RWPE2 (cell line): Measurements from ENCODE around the gene MCHR2.

Experiments used
- ATAC-seq: fragments of 200-7000 bp; cut with Tn5 transposase; 3 replicates; pipeline ENCODE4 v1.9.1; 2021; ENCODE audit warnings: low read depth
- DNase-seq: peaks from one replicate; pipeline ENCODE4 v3.0.0-alpha.2; 2020; ENCODE audit warnings: low spot score
- H3K27ac ChIP-seq: fragments of 450-650 bp; 2 replicates; pipeline ENCODE4 v1.5.1; 2017; ENCODE audit warnings: mild to moderate bottlenecking; ENCODE audit not compliant: poor library complexity, severe bottlenecking
- H3K27me3 ChIP-seq: fragments of 250-450 bp; sonication (Bioruptor Pico); 2 replicates; pipeline ENCODE4 v1.5.1; 2021; ENCODE audit warnings: mild to moderate bottlenecking, moderate library complexity; ENCODE audit not compliant: insufficient read depth, poor library complexity, severe bottlenecking
- H3K36me3 ChIP-seq: fragments of 250-450 bp; sonication (Bioruptor Pico); 2 replicates; pipeline ENCODE4 v1.5.1; 2020; ENCODE audit warnings: low read depth, mild to moderate bottlenecking, moderate library complexity
- H3K4me1 ChIP-seq: fragments of 250-450 bp; sonication (Bioruptor Pico); 2 replicates; pipeline ENCODE4 v1.5.1; 2021; ENCODE audit warnings: mild to moderate bottlenecking, moderate library complexity; ENCODE audit not compliant: insufficient read depth, poor library complexity, severe bottlenecking
- H3K4me3 ChIP-seq: fragments of 250-450 bp; sonication (Bioruptor Pico); 2 replicates; pipeline ENCODE4 v1.5.1; 2021; ENCODE audit warnings: mild to moderate bottlenecking, moderate library complexity; ENCODE audit not compliant: severe bottlenecking
- H3K9me3 ChIP-seq: fragments of 250-450 bp; sonication (Bioruptor Pico); 2 replicates; pipeline ENCODE4 v1.5.1; 2021; ENCODE audit warnings: mild to moderate bottlenecking, moderate library complexity; ENCODE audit not compliant: severe bottlenecking
- CTCF ChIP-seq: fragments of 450-650 bp; IDR thresholded peaks from one replicate; pipeline ENCODE4 v1.5.1; 2017; ENCODE audit warnings: mild to moderate bottlenecking, moderate library complexity; ENCODE audit not compliant: poor library complexity, severe bottlenecking

Gene MCHR2

GRCh38 chr6:99912657-99913056 is 81.4 kb downstream of the MCHR2 start:
- no peaks in the 10 kb centered on the region for H3K4me1 ChIP-seq
- ATAC-seq: no peak
- no peak overlapping the region for H3K27ac ChIP-seq
- H3K4me3 ChIP-seq: no peak overlapping the region
- no peak for DNase-seq
- H3K36me3 ChIP-seq: no peaks in the 10 kb centered on the region
- TF ChIP-seq CTCF: no peak
- no peaks in the 10 kb centered on the region for H3K9me3 ChIP-seq
- no peaks in the 10 kb centered on the region for H3K27me3 ChIP-seq

GRCh38 chr6:99905209-99906106 is 88.6 kb downstream of the MCHR2 start:
- peak; percentile 85 for TF ChIP-seq CTCF
- Histone ChIP-seq H3K9me3 (no peaks in the 10 kb centered on the region), H3K27me3 (no peaks in the 10 kb centered on the region), H3K4me3 (no peak overlapping the region), H3K27ac (no peak overlapping the region), H3K4me1 (no peaks in the 10 kb centered on the region), H3K36me3 (no peaks in the 10 kb centered on the region)
- DNase-seq (no peak), ATAC-seq (peak; percentile 86)

GRCh38 chr6:99901596-99902384 is 92.2 kb downstream of the MCHR2 start:
- ATAC-seq: no peak

GRCh38 chr6:99894815-99895214 is 99.2 kb downstream of the MCHR2 start:
- DNase-seq (no peak), ATAC-seq (no peak)
- no peak overlapping the region for H3K4me3 ChIP-seq
- no peak for TF ChIP-seq CTCF
- no peaks in the 10 kb centered on the region for H3K9me3 ChIP-seq
- H3K27me3 ChIP-seq: no peaks in the 10 kb centered on the region
- H3K4me1 ChIP-seq: no peaks in the 10 kb centered on the region
- H3K27ac ChIP-seq: no peak overlapping the region
- H3K36me3 ChIP-seq: no peaks in the 10 kb centered on the region

More at GRCh38 chr6:99901596-99902384, 92.2 kb downstream of the MCHR2 start:
- Histone ChIP-seq H3K4me1 (no peaks in the 10 kb centered on the region), H3K4me3 (no peak overlapping the region), H3K27ac (no peak overlapping the region), H3K36me3 (no peaks in the 10 kb centered on the region), H3K9me3 (no peaks in the 10 kb centered on the region), H3K27me3 (no peaks in the 10 kb centered on the region)
- no peak for DNase-seq
- no peak for TF ChIP-seq CTCF
